OCI-LY1 (cell line): ENCODE measurements around the gene MYL6.

Experiments used
- EZH2 ChIP-seq: fragments of 200-600 bp; sonication (generic), shearing (Covaris generic); IDR thresholded peaks from 2 replicates; pipeline ENCODE4 v1.8.0; 2017; ENCODE audit warnings: borderline replicate concordance, mixed run types, mild to moderate bottlenecking, antibody characterized with exemption, low read length, moderate library complexity, mixed read lengths
- TF ChIP-seq, protein P1 (sequence below): fragments of 200-600 bp; sonication (generic), shearing (Covaris generic); IDR thresholded peaks from 2 replicates; pipeline ENCODE4 v1.5.1; 2017; ENCODE audit warnings: mild to moderate bottlenecking, antibody characterized with exemption, low read length, moderate library complexity, mixed read lengths

- TF ChIP-seq, protein P1, sequence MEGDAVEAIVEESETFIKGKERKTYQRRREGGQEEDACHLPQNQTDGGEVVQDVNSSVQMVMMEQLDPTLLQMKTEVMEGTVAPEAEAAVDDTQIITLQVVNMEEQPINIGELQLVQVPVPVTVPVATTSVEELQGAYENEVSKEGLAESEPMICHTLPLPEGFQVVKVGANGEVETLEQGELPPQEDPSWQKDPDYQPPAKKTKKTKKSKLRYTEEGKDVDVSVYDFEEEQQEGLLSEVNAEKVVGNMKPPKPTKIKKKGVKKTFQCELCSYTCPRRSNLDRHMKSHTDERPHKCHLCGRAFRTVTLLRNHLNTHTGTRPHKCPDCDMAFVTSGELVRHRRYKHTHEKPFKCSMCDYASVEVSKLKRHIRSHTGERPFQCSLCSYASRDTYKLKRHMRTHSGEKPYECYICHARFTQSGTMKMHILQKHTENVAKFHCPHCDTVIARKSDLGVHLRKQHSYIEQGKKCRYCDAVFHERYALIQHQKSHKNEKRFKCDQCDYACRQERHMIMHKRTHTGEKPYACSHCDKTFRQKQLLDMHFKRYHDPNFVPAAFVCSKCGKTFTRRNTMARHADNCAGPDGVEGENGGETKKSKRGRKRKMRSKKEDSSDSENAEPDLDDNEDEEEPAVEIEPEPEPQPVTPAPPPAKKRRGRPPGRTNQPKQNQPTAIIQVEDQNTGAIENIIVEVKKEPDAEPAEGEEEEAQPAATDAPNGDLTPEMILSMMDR = no peak
- no peak for TF ChIP-seq EZH2
Measured at GRCh38 chr12:56129942-56130495, 28.1 kb upstream of the MYL6 start.
